ENCODE measurements around the gene MPHOSPH9. TPM values are rescaled to one million over a fixed set of nuclear protein-coding genes. Genes with fewer than 3 reads are reported as not detected.
A peak's percentile ranks its signal among the peaks of the same experiment; 100 is the strongest.

The MPHOSPH9 gene
- total RNA-seq, 1 donor, result 61.3 TPM

DNA sequence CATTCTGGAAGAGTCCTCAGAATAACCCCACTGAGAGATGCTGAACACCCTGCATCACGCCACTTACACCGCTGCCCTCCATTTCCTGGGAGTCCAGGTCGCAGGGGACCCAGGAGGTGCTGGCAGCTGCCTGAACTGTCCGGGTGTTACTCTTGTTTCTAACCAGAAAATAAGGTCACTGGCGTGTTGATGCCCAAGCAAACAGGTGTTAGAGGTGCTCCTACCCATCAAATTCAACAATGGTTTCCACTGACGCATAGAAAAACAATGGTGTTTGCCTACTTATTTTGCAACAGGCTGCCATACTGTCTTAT, 105.8 kb downstream of the MPHOSPH9 start:
- DNase-seq (ENCODE audit: low read depth), result no peak
- no peak overlapping the region for H3K4me3 ChIP-seq (ENCODE audit: low read depth, low read length)
- TF ChIP-seq CTCF (IDR thresholded peaks at IDR 0.05; ENCODE audit: insufficient read depth, low read depth, low read length), result no peak

DNA sequence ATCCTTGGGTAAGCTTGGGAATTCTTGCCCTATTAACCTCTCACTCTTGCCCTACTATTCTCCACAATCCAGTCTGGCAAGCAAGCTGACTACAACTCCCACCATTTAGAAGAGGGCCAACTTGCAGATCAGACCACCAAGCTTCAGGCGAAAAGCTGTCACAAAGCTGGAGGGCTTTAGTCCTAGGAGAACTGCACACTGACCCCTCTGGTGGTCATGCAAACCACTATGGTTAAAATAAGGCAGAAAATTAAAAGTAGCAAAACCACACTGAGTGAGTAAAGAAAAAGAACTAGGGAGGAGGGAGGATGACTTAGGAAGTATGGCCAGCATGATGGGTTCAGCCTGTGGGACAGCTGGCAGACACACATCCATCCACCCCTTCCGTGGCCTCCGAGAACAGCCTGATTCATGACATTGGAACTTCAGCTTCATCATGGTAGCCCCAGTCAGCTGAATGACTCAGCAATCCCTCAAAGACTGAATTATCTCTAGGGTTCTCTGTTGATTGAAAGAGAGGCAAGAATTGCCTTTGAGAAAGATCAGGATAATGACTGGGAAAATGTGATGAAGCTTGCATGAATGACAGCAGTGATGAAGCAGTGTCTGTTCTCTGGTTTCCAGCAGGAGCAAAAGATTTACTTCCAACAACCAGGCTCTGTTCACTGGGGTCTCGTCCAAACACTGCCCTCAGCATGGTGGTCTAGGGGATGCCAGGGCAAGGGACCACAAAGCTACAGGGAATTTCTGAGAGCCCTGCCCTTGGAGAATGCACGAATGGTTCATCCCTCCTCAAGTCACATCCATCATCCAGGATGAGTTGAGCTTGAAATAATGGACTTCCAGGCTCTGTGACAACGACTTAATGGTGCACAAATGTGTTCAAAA, 106.4 kb downstream of the MPHOSPH9 start:
- peak; percentile 94 for DNase-seq (ENCODE audit: low read depth)
- no peak overlapping the region for H3K4me3 ChIP-seq (ENCODE audit: low read depth, low read length)
- peak; percentile 41 for TF ChIP-seq CTCF (IDR thresholded peaks at IDR 0.05; ENCODE audit: insufficient read depth, low read depth, low read length)

DNA sequence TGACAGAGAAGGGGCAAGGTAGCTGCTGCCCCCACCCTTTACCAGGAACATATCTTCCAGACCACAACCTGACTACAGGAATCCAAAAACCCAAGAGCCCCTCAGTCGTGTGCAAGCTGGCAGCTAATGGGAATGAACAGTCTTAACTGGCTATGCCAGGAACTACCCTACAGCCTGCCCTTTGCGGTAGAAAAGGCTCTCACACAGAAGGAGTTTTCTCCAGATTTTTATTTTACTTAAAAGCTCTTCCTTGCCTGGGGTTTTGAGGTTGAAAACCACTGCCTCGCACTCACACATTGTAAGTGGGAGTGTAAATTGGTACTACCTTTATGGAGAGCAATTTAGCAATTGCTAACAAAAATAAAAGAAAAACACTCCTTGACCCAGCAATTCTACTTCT, 110.3 kb downstream of the MPHOSPH9 start:
- TF ChIP-seq CTCF (IDR thresholded peaks at IDR 0.05; ENCODE audit: insufficient read depth, low read depth, low read length), result no peak
- no peak overlapping the region for H3K4me3 ChIP-seq (ENCODE audit: low read depth, low read length)
- DNase-seq (ENCODE audit: low read depth), result no peak

DNA sequence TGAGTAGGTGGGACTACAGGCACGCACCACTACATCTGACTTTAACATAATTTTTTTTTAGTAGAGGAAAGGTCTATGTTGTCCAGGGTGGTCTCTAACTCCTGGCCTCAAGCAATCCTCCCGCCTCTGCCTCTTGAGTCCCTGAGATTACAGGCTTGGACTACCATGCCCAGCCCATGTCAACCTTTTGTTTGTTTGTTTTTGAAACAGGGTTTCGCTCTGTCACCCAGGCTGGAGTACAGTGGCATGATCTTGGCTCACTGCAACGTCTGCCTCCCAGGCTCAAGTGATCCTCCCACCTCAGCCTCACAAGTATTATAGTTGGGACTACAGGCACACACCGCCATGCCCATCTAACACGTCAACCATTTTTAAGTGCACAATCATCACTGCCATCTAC, 111.3 kb downstream of the MPHOSPH9 start:
- TF ChIP-seq CTCF (IDR thresholded peaks at IDR 0.05; ENCODE audit: insufficient read depth, low read depth, low read length), result no peak
- H3K4me3 ChIP-seq (ENCODE audit: low read depth, low read length), result no peak overlapping the region
- DNase-seq (ENCODE audit: low read depth), result no peak

DNA sequence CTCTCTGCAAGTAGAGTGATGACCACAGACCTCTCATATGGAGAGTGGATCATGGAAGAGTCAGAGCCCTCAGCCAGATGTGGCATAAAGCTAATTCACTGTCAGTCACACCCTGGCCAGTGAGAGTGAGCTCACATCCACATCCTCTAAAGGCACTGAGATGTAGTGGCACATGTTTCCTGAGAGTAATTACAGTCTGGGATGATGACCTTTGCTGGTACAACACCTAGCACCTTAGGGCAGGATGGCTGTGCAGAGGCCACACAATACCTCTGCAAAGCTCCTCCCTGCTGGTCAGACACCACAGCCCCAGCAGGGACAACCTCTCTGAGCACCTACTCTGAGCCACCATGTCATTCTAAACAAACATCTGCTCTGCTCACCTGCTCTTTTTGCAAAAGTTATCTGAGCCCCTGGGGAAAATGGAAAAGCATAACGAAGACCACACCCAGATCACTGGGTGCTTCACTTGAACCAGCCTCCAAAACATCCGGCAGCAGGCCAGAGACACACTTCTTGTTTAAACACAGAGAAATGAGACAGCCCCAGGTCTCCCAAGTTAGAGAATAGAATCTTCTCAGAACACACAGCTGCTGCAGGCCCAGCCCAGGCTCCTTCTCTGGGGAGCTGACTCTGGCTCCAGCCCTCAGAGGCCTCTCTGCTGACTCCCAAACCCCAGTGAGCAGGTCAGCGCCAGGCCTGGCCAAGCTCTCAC, 112.3 kb downstream of the MPHOSPH9 start:
- no peak for DNase-seq (ENCODE audit: low read depth)
- H3K4me3 ChIP-seq (ENCODE audit: low read depth, low read length), result no peak overlapping the region
- no peak for TF ChIP-seq CTCF (IDR thresholded peaks at IDR 0.05; ENCODE audit: insufficient read depth, low read depth, low read length)

- no peak overlapping the region for H3K4me3 ChIP-seq (ENCODE audit: low read depth, low read length)
- no peak for TF ChIP-seq CTCF (IDR thresholded peaks at IDR 0.05; ENCODE audit: insufficient read depth, low read depth, low read length)
- DNase-seq (ENCODE audit: low read depth), result no peak
Observed at GRCh38 chr12:123119808-123120207, 113.1 kb downstream of the MPHOSPH9 start.
